Measurements from ENCODE around the gene UHRF1.

UHRF1 gene

GRCh38 chr19:4909897-4910593, 744 bp downstream of the UHRF1 start:
- no peak for TF ChIP-seq CTCF (IDR thresholded peaks at IDR 0.05)

GRCh38 chr19:4910594-4911281, 1.4 kb downstream of the UHRF1 start:
- TF ChIP-seq CTCF (IDR thresholded peaks at IDR 0.05), result no peak

- no peak for TF ChIP-seq CTCF (IDR thresholded peaks at IDR 0.05)
Measured at GRCh38 chr19:4911314-4911713, 2.0 kb downstream of the UHRF1 start.

GRCh38 chr19:4911786-4912672, 2.7 kb downstream of the UHRF1 start:
- TF ChIP-seq CTCF (IDR thresholded peaks at IDR 0.05), result peak; percentile 60

- no peak for TF ChIP-seq CTCF (IDR thresholded peaks at IDR 0.05)
Measured at GRCh38 chr19:4913996-4914735, 4.9 kb downstream of the UHRF1 start.

GRCh38 chr19:4914736-4915501, 5.6 kb downstream of the UHRF1 start:
- no peak for TF ChIP-seq CTCF (IDR thresholded peaks at IDR 0.05)
